Dendritic cell treated with granulocyte-macrophage colony-stimulating factor and Interleukin-4, amounts not matched to agents 40 ng/mL and 50 ng/mL, for 4 days (primary cell): Measurements from ENCODE around the gene SERGEF.

Source experiments
- H3K27ac Mint-ChIP-seq: one replicate; pipeline ENCODE4 v1.8.0; 2022; ENCODE audit warnings: mild to moderate bottlenecking, mixed read lengths
- H3K27me3 Mint-ChIP-seq: one replicate; pipeline ENCODE4 v1.8.0; 2022; ENCODE audit warnings: mild to moderate bottlenecking, mixed read lengths
- H3K36me3 Mint-ChIP-seq: one replicate; pipeline ENCODE4 v1.8.0; 2022; ENCODE audit warnings: low read depth, mixed read lengths
- H3K4me1 Mint-ChIP-seq: one replicate; pipeline ENCODE4 v1.8.0; 2022; ENCODE audit warnings: low read depth, mixed read lengths
- H3K4me3 Mint-ChIP-seq: one replicate; pipeline ENCODE4 v1.8.0; 2022; ENCODE audit warnings: mild to moderate bottlenecking, moderate library complexity, mixed read lengths
- H3K9me3 Mint-ChIP-seq: one replicate; pipeline ENCODE4 v1.8.0; 2022; ENCODE audit warnings: mixed read lengths
- intact Hi-C: fragments of 100-400 bp; cut with micrococcal nuclease; formaldehyde crosslinking; loops from one replicate; pipeline ENCODE4 v1.15.0; 2022

The SERGEF gene

DNA sequence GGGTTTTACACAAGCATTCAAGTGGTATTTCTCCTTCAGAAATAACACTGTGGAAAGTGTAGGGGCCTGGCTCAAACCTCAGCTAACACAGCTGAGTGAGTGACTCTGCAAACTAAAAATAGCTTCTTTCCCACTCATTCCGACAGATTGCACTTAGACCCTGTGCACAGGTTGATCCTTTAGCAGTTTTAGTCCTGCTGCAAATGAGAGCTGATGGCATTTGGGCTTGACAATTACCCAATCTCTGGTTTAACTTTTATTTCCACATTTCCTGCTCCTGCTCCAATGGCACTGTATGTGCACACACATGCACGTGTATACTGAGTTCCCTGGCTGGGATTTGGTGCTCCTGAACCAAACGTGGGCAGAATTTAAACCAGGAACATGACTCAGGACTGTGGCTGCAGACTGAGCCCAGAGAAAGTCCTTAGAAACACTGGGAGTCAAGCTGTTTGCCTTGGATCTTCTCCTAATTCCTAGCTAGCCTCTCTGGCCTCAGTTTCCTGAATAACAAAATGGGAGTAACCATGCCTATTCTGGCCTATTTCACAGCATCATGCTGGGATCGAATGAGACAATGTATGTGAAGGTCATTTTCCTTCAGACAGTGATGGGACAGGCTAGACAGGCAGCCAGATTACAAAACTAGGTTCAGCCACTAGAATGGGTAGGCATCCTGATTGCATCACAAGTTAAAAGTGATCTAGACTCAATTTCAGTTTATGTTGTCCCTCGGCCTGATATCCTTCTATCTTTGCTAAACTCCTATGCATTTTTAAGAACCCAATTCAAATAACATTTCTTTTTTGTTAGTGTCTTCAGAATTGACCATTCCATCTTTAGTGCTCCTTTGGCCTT, 58.2 kb downstream of the SERGEF start:
- H3K9me3 Mint-ChIP-seq: no peaks in the 10 kb centered on the region
- no peak overlapping the region for H3K4me3 Mint-ChIP-seq
- H3K36me3 Mint-ChIP-seq: peaks cover 67% of the 10 kb centered on the region
- H3K27me3 Mint-ChIP-seq: no peaks in the 10 kb centered on the region
- intact Hi-C loops: no loop called here
- H3K27ac Mint-ChIP-seq: no peak overlapping the region
- peaks cover 19% of the 10 kb centered on the region for H3K4me1 Mint-ChIP-seq

DNA sequence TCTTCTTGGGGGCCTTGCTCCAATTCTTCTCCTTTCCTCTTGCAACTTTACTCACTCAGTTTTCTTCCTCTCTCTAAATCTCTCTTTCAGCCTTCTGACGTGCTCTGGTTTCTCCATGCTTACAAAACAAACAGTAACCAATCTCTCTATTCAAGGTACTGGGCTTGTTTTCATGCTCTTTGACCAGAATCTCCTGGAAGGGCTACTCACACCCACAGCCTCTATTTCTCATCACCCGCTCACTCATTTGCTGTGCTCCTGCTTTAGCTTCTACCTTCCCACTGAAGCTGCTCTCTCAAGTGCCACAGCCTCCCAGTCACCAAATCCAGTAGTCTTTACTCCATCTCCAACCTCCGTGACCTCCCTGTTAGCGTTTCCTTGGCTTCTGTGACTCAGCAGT, 60.4 kb downstream of the SERGEF start:
- Mint-ChIP-seq H3K27me3 (no peaks in the 10 kb centered on the region), H3K4me1 (peaks cover 19% of the 10 kb centered on the region)

DNA sequence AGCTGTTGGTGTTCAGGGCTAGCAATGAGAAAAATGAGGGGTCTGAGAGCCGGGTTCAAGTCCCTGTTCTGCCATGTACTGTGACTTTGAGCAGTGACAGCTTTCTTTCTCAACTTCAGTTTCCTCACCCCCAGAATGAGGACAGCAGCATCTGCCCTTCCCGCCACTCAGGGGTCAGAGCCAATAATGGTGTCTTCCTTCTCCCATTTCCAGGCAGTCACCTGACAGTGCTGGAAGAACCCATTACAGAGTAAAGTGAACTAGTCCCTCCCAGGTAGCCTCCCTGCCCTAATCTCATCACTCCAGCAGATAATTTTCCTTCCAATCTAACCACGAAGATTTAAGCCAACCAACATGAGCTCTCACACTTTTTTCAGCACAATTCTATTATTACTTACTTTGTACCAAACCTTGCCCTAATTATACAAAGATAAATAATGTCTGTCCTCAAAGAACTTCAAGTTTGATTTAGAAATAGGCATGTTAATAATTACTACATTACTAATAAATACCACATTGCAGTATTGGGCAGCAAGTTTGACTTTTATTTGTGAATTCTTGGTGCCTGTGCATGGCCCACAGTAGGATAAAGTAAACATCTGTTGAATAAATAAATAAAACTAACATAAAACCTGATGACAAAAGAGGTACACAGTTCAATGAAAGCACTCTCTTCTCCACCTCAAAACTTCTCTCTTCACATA, 61.0 kb downstream of the SERGEF start:
- Mint-ChIP-seq H3K27ac (no peak overlapping the region), H3K27me3 (no peaks in the 10 kb centered on the region), H3K9me3 (no peaks in the 10 kb centered on the region), H3K36me3 (peaks cover 61% of the 10 kb centered on the region), H3K4me3 (no peak overlapping the region), H3K4me1 (peaks cover 19% of the 10 kb centered on the region)
- intact Hi-C loops: no loop called here

More for the DNA sequence above, 60.4 kb downstream of the SERGEF start:
- H3K9me3 Mint-ChIP-seq: no peaks in the 10 kb centered on the region
- intact Hi-C loops: no loop called here
- H3K36me3 Mint-ChIP-seq: peaks cover 62% of the 10 kb centered on the region
- H3K4me3 Mint-ChIP-seq: no peak overlapping the region
- H3K27ac Mint-ChIP-seq: no peak overlapping the region

DNA sequence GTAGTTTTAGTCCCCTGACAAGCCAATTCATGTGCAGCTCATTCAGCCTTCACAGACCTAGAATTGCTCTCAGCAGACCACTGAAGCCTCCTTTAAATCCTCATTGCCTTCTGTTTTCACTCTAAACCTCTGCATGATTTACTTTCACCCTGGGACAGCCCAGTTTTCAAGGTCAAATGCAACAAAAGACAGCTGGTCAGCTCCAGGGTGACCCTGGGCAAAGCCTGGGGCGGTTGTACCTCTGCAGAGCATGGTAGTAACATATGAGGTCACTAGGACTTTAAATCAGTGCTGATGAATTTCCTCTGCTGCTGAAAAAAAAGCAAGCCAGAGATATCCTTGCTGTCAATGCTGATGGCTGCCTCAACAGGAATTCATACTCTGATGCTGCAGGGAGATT, 62.2 kb downstream of the SERGEF start:
- intact Hi-C loops: no loop called here
- Mint-ChIP-seq H3K27ac (no peak overlapping the region), H3K4me1 (peaks cover 18% of the 10 kb centered on the region), H3K36me3 (peaks cover 58% of the 10 kb centered on the region), H3K9me3 (no peaks in the 10 kb centered on the region), H3K27me3 (no peaks in the 10 kb centered on the region), H3K4me3 (no peak overlapping the region)

DNA sequence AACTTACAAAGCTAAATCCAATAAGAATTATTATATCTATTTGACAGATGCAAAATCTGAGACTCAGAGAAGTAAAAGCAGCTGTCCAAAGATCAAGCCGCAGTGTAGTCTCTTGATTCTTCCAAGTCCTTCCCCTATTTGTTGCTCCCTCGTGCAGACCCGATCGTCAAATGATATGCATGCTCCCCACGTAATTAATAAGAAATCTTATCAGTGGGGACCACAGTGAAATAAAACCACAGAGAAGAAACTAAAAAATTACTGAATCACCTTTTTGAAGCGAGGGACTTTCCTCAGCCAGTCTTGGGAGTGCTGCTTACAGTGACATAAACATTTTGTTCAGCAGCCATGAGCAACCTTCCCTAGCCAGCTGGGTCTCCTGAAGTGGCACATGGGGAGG, 64.6 kb downstream of the SERGEF start:
- H3K4me3 Mint-ChIP-seq: no peak overlapping the region
- H3K27ac Mint-ChIP-seq: no peak overlapping the region
- H3K27me3 Mint-ChIP-seq: no peaks in the 10 kb centered on the region
- H3K36me3 Mint-ChIP-seq: peaks cover 68% of the 10 kb centered on the region
- H3K4me1 Mint-ChIP-seq: no peaks in the 10 kb centered on the region
- intact Hi-C loops: no loop called here
- H3K9me3 Mint-ChIP-seq: peaks cover 15% of the 10 kb centered on the region

DNA sequence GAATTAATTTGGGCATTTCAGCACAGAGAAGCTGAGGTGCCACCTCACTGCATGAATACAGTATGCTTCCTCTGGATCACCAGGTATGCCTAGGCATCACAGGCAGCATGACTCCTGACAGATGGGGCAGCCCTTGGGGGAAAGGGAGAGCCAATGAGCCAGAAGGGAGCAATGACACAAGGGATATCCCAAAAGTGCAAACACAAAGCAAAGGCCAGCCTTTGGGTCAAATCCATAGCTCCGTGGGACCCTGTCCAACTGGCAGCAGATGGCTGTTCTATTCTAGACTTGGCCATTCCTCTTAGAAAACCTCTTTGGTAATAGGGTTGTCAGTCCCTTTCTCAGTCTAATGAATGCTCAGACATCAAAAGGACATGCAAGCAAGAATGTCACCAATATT, 73.3 kb downstream of the SERGEF start:
- H3K27me3 Mint-ChIP-seq: no peaks in the 10 kb centered on the region
- no peak overlapping the region for H3K27ac Mint-ChIP-seq
- intact Hi-C loops: no loop called here
- H3K9me3 Mint-ChIP-seq: peaks cover 13% of the 10 kb centered on the region
- H3K4me3 Mint-ChIP-seq: no peak overlapping the region
- H3K36me3 Mint-ChIP-seq: peaks cover 21% of the 10 kb centered on the region
- no peaks in the 10 kb centered on the region for H3K4me1 Mint-ChIP-seq

DNA sequence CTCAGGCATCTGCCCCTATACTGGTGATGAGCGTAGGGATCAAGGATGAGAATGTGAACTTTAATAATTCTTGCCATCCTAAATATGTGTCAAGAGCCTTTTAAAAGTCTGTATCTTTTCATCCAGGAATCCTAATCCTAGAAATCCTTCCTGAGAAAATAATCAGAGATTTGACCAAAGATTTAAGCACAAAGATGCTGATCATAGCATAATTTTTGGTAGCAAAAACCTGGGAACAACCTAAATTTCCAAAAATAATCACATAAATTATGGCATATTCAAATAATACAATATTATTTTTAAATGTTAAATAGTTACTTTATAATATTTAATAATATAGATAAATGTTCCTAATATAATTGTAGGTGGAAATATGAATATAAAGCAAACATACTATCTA, 76.1 kb downstream of the SERGEF start:
- Mint-ChIP-seq H3K9me3 (no peaks in the 10 kb centered on the region), H3K27ac (no peak overlapping the region), H3K4me1 (no peaks in the 10 kb centered on the region), H3K36me3 (peaks cover 14% of the 10 kb centered on the region), H3K27me3 (no peaks in the 10 kb centered on the region), H3K4me3 (no peak overlapping the region)
- intact Hi-C loops: no loop called here

DNA sequence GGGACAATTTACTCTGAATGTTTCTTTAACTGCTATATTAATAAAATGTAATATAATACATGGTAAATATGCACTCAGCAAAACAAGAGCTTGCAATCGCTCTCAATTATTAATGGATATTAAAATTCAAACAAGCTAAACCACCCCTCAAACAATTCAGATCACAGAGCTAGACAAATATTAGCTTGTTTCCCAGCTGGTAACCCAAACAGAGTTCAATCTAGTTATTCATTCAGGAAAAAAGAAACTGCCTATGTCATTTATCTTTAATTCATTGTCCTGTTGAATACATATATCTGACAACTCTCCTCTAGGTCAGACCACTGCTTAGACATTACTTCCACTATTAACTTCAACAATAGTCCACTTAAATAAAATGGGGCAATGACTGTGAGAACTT, 78.7 kb downstream of the SERGEF start:
- Mint-ChIP-seq H3K9me3 (no peaks in the 10 kb centered on the region), H3K27ac (no peak overlapping the region), H3K27me3 (no peaks in the 10 kb centered on the region), H3K4me1 (no peaks in the 10 kb centered on the region), H3K4me3 (no peak overlapping the region), H3K36me3 (peaks cover 14% of the 10 kb centered on the region)
- intact Hi-C loops: no loop called here

DNA sequence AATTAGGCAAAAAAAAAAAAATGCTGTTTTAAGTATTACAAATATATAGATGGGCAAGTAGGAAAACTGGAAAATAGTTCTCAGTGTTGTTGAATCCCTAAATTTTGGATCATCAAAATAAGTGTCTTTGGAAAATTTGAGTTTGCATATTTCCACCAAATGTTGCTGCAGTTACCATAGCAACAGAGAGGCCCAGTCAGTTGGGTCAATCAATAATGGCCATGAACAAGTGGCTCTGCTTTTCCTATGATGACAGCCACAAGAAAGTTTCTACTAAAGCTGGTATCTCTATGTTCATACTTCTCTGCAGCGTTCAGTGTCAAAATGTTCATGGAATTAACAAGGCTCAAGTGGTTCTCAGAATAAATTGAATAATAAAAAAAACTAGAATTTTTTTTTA, 79.1 kb downstream of the SERGEF start:
- H3K27me3 Mint-ChIP-seq: no peaks in the 10 kb centered on the region
- intact Hi-C loops: no loop called here
- H3K27ac Mint-ChIP-seq: no peak overlapping the region
- no peaks in the 10 kb centered on the region for H3K9me3 Mint-ChIP-seq
- peaks cover 14% of the 10 kb centered on the region for H3K36me3 Mint-ChIP-seq
- no peaks in the 10 kb centered on the region for H3K4me1 Mint-ChIP-seq
- H3K4me3 Mint-ChIP-seq: no peak overlapping the region

DNA sequence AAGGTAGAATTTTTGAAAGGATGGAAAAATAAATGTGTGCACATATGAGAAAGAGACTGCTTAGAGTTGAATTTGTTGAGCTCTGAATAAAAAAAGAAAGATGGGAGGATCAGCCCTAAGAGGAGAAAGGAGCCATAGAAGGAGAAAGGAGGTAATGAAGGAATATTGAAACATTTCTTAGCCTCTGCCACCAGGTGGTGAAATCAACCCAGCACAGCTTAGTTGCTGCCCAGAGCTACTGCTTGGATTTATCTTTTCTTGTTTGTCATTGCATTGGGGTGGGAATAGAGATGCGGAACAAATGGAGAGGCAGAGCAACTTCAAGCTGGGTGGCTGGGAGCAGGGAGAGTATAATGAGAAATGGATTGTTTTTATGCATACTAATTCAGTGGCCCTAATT, 80.4 kb downstream of the SERGEF start:
- H3K27me3 Mint-ChIP-seq: no peaks in the 10 kb centered on the region
- no peaks in the 10 kb centered on the region for H3K9me3 Mint-ChIP-seq
- peaks cover 20% of the 10 kb centered on the region for H3K36me3 Mint-ChIP-seq
- H3K27ac Mint-ChIP-seq: no peak overlapping the region
- H3K4me1 Mint-ChIP-seq: no peaks in the 10 kb centered on the region
- H3K4me3 Mint-ChIP-seq: no peak overlapping the region
- intact Hi-C loops: no loop called here

DNA sequence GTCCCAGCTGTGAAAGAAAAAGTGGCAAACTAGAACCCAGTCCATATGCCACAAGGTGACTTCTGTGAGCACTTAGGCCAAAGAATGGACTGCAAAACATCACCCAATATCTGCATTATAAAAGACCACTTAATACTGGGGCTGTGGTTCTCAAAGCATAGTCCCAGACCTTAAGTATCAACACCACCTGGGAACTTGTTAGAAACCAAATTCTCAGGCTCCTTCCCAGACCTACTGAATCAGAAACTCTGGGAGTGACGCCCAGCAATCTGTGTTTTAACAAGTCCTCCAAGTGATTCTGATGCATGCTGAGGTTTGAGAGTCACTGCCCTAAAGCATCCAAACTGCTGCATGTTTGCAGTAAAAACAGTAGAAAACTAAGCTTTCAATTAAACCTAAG, 81.3 kb downstream of the SERGEF start:
- peaks cover 25% of the 10 kb centered on the region for H3K36me3 Mint-ChIP-seq
- no peaks in the 10 kb centered on the region for H3K27me3 Mint-ChIP-seq
- no peaks in the 10 kb centered on the region for H3K9me3 Mint-ChIP-seq
- no peak overlapping the region for H3K4me3 Mint-ChIP-seq
- intact Hi-C loops: no loop called here
- no peak overlapping the region for H3K27ac Mint-ChIP-seq
- no peaks in the 10 kb centered on the region for H3K4me1 Mint-ChIP-seq

DNA sequence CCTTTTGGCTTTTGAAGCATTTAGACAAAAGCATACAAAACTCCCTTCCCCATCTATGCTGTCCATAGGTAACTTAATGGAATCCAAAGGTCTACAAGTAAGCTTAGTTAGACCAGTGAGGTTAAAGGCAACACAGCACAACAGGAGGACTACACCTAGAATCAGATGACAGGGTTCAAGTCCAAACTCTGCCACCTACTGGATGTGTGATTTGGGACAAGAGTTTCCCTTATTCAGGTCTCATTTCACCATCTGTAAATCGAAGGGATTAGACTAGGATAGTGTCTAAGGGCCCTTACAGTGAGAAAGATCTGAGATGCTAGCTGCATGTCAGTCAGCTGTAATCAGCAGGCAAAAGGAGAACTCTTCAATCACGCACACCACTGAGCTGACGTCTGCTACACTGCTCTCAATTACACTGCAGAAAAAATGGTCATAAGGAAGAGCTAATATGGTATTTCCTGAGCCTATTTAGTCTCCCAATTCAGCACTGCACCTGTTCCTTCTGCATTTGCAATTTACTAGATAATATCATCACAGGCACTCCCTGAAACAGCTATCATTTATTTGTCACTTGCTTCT, 82.2 kb downstream of the SERGEF start:
- Mint-ChIP-seq H3K27me3 (no peaks in the 10 kb centered on the region), H3K27ac (no peak overlapping the region), H3K9me3 (no peaks in the 10 kb centered on the region), H3K4me1 (no peaks in the 10 kb centered on the region), H3K4me3 (no peak overlapping the region), H3K36me3 (peaks cover 33% of the 10 kb centered on the region)
- intact Hi-C loops: no loop called here

DNA sequence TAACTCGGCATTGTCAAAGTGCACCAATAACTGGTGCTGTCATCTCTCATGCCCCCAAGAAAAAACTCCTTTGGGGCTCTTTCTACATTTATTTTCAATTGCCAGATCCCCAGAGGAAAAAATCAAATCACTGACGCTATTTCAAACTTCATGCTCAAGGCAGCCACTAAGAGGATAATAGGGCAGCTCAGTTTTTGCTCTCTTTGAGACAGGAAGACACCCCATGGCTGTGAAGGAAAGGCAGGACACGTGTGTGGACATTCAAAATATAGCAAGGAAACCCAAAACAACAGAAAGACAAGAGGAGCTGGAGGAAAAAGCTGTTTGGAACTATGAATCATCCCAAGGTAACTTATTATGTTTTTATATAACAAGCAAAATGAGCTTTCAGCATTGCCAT, 83.7 kb downstream of the SERGEF start:
- H3K4me3 Mint-ChIP-seq: no peak overlapping the region
- intact Hi-C loops: no loop called here
- H3K9me3 Mint-ChIP-seq: no peaks in the 10 kb centered on the region
- H3K4me1 Mint-ChIP-seq: no peaks in the 10 kb centered on the region
- H3K27me3 Mint-ChIP-seq: no peaks in the 10 kb centered on the region
- H3K36me3 Mint-ChIP-seq: peaks cover 32% of the 10 kb centered on the region
- no peak overlapping the region for H3K27ac Mint-ChIP-seq

DNA sequence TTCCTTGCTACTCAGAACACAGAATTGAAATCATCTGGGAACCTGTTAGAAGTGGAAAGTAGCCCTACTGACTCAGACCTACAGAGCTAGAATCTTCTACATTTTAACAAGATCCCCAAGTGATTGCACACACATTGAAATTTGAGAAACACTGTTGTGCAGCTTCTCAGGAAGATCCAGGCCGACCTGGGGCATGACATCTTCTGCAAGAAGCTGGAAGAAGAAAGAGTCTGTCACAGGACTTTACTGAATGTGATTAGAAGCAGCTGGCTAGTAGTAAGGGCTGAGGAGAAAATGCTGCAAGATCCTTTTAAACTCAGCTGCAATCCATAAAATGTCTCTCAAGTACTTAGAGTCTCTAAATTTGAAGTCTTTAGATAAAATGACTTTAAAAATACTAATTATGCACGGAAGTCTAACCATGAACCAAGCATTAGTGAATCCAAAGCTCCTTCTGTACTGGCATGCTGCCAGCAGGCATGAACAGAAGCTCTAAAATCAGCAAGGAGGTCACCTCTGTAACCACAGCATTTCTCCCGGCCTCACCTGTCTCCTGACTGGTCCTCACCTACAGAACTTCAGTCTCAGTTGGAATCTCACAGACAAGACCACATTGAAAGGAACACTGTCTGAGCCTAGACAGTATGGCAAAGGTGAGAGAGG, 85.0 kb downstream of the SERGEF start:
- no peak overlapping the region for H3K27ac Mint-ChIP-seq
- peaks cover 42% of the 10 kb centered on the region for H3K36me3 Mint-ChIP-seq
- H3K9me3 Mint-ChIP-seq: no peaks in the 10 kb centered on the region
- no peak overlapping the region for H3K4me3 Mint-ChIP-seq
- peaks cover 9% of the 10 kb centered on the region for H3K4me1 Mint-ChIP-seq
- intact Hi-C loops: no loop called here
- no peaks in the 10 kb centered on the region for H3K27me3 Mint-ChIP-seq
